Esophagus muscularis mucosa (tissue), 4 donors: Measurements from ENCODE around the gene MIGA1.

Experiments used
- CTCF ChIP-seq, 3 experiments: fragments of 200-600 bp in 2 of 3; fragments of 450-650 bp in 1 of 3; sonication (generic) in 2 of 3; IDR thresholded peaks; one replicate each; pipeline ENCODE4 v1.5.1; 2017 to 2019; ENCODE audit warnings: antibody characterized with exemption in 3 of 3, mild to moderate bottlenecking in 2 of 3, moderate library complexity in 1 of 3
- EP300 ChIP-seq: sonication (generic); formaldehyde crosslinking; IDR thresholded peaks from one replicate; pipeline ENCODE4 v1.6.1; 2017; ENCODE audit warnings: antibody characterized with exemption
- POLR2A ChIP-seq: fragments of 450-650 bp; IDR thresholded peaks from one replicate; pipeline ENCODE4 v1.6.1; 2017; ENCODE audit warnings: antibody characterized with exemption, moderate library complexity, mild to moderate bottlenecking, low read depth
- POLR2AphosphoS5 ChIP-seq, 2 donors: sonication (generic); formaldehyde crosslinking; IDR thresholded peaks; one replicate each; pipeline ENCODE4 v1.6.1; 2017; ENCODE audit warnings: antibody characterized with exemption in 2 of 2

GRCh38 chr1:77873461-77873860 is 94.0 kb downstream of the MIGA1 start:
- no peak for TF ChIP-seq CTCF (IDR thresholded peaks at IDR 0.05)
- no peak for TF ChIP-seq EP300
- no peak for TF ChIP-seq POLR2A
- no peak for TF ChIP-seq POLR2AphosphoS5 (IDR thresholded peaks at IDR 0.05)
